IPS DF 6.9 (cell line): ENCODE data around the gene ITPR1.

Experiments used
- DNase-seq: peaks from one replicate; pipeline ENCODE4 v3.0.0-alpha.2; 2013; ENCODE audit warnings: low read depth, low spot score
- H3K27ac ChIP-seq: one replicate; pipeline ENCODE4 v1.5.1; 2013; ENCODE audit warnings: low read length, control low read depth
- H3K27me3 ChIP-seq: 2 replicates; pipeline ENCODE4 v1.6.1; 2013; ENCODE audit warnings: mild to moderate bottlenecking, low read length; ENCODE audit not compliant: control insufficient read depth, insufficient read depth
- H3K36me3 ChIP-seq: 2 replicates; pipeline ENCODE4 v1.6.1; 2013; ENCODE audit warnings: low read length; ENCODE audit not compliant: control insufficient read depth, insufficient read depth
- H3K4me1 ChIP-seq: 2 replicates; pipeline ENCODE4 v1.6.1; 2013; ENCODE audit warnings: low read length; ENCODE audit not compliant: control insufficient read depth, insufficient read depth
- H3K4me3 ChIP-seq: 2 replicates; pipeline ENCODE4 v1.5.1; 2013; ENCODE audit warnings: mild to moderate bottlenecking, low read length
- H3K9me3 ChIP-seq: 2 replicates; pipeline ENCODE4 v1.6.1; 2013; ENCODE audit warnings: low read length, inconsistent platforms; ENCODE audit not compliant: control insufficient read depth, insufficient read depth
- WGBS: extraction: QIAGEN DNeasy Blood & Tissue Kit; methylation state at CpG from one replicate; pipeline ENCODE4 v1.1.7; 2013; ENCODE audit warnings: mixed read lengths, missing lambda C conversion rate; ENCODE audit not compliant: insufficient read length, insufficient coverage; 5-methylcytosine and 5-hydroxymethylcytosine counted together

Gene ITPR1

GRCh38 chr3:4776399-4776979 is 283.3 kb downstream of the ITPR1 start:
- no peak overlapping the region for H3K27ac ChIP-seq
- H3K4me1 ChIP-seq, result no peaks in the 10 kb centered on the region
- WGBS, result no CpG with 5 or more reads among the region's 4 CpGs
- DNase-seq, result no peak
- H3K36me3 ChIP-seq, result no peaks in the 10 kb centered on the region
- no peak overlapping the region for H3K4me3 ChIP-seq
- no peaks in the 10 kb centered on the region for H3K27me3 ChIP-seq
- H3K9me3 ChIP-seq, result no peaks in the 10 kb centered on the region

GRCh38 chr3:4776980-4777581 is 283.9 kb downstream of the ITPR1 start:
- no peak overlapping the region for H3K27ac ChIP-seq
- H3K4me1 ChIP-seq, result no peaks in the 10 kb centered on the region
- H3K36me3 ChIP-seq, result no peaks in the 10 kb centered on the region
- no CpG with 5 or more reads among the region's 5 CpGs for WGBS
- no peaks in the 10 kb centered on the region for H3K27me3 ChIP-seq
- no peak overlapping the region for H3K4me3 ChIP-seq
- no peaks in the 10 kb centered on the region for H3K9me3 ChIP-seq
- no peak for DNase-seq

DNA sequence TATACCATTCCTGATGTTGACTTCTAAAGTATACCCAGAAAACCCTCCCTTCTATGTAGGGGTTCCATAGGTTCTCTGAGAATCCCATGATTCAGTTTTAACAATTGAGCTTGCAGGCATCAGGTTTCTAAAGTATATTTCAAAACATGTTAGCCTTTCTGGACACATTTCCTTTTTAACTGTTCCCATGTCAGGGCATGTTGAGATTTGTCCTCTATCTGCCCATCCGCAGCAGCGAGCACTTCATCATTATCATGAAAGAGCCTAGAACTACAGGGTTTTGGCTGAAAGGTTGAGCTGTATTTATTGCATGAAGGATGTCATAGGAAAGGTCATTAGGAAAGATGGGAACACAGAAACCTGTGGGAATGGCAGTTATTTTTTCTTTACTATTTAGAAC is 285.0 kb downstream of the ITPR1 start:
- Histone ChIP-seq H3K4me3 (no peak overlapping the region), H3K36me3 (no peaks in the 10 kb centered on the region), H3K9me3 (no peaks in the 10 kb centered on the region), H3K27me3 (no peaks in the 10 kb centered on the region), H3K27ac (no peak overlapping the region), H3K4me1 (no peaks in the 10 kb centered on the region)
- WGBS, result no CpG with 5 or more reads among the region's 2 CpGs
- DNase-seq, result no peak

DNA sequence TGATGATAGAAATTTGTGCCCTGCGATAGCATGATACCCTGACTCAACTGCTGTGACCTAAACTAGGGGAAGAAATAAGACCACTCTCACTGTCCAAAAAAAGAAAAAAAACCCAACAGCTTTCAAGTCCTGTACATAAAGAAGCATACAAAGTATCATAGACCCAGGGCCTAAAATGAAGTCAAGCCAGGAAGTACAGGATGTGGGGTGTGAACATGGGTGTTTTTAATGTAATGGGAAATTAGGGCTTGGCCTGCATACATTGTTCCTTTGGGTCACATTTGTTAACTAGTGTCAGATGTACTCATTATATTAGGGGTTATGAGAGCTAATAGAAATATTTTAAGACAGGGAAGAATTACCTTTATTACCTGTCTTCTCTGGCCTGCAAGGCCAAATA is 285.6 kb downstream of the ITPR1 start:
- Histone ChIP-seq H3K4me1 (no peaks in the 10 kb centered on the region), H3K27me3 (no peaks in the 10 kb centered on the region), H3K9me3 (no peaks in the 10 kb centered on the region), H3K36me3 (no peaks in the 10 kb centered on the region), H3K27ac (no peak overlapping the region), H3K4me3 (no peak overlapping the region)
- no CpG with 5 or more reads among the region's 1 CpG for WGBS
- no peak for DNase-seq

DNA sequence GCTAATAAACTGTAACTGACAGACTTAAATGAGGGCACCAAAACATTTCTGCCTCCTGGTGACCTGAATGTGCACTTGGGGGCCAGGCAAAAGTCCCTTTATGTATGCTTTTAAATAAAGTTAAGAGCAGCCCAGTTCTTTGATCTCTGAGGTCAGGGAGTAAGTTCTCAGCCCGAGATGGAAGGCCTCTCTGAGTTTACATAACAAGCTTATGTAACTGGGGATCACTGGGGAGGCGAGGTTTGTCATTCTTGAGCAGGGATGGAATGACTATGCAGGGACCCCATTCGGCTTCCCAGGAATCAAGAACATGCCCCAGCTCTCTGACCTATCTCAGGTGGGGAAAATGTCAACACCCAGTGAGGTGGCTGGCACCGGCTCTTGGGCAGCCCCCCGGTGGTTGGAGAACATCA is 287.4 kb downstream of the ITPR1 start:
- Histone ChIP-seq H3K9me3 (no peaks in the 10 kb centered on the region), H3K36me3 (peaks cover 2% of the 10 kb centered on the region; the same call in 1 of the 2 replicates), H3K4me3 (no peak overlapping the region), H3K4me1 (no peaks in the 10 kb centered on the region), H3K27me3 (no peaks in the 10 kb centered on the region), H3K27ac (no peak overlapping the region)
- no CpG with 5 or more reads among the region's 5 CpGs for WGBS
- DNase-seq, result no peak

GRCh38 chr3:4782095-4782494 is 288.9 kb downstream of the ITPR1 start:
- Histone ChIP-seq H3K4me3 (no peak overlapping the region), H3K9me3 (no peaks in the 10 kb centered on the region), H3K27ac (no peak overlapping the region), H3K36me3 (peaks cover 2% of the 10 kb centered on the region; the same call in 1 of the 2 replicates), H3K27me3 (no peaks in the 10 kb centered on the region), H3K4me1 (no peaks in the 10 kb centered on the region)
- WGBS, result no CpG with 5 or more reads among the region's 3 CpGs
- no peak for DNase-seq

- H3K4me3 ChIP-seq, result no peak overlapping the region
- H3K9me3 ChIP-seq, result no peaks in the 10 kb centered on the region
- peaks cover 2% of the 10 kb centered on the region; the same call in 1 of the 2 replicates for H3K36me3 ChIP-seq
- no CpG with 5 or more reads among the region's 1 CpG for WGBS
- H3K27me3 ChIP-seq, result no peaks in the 10 kb centered on the region
- H3K27ac ChIP-seq, result no peak overlapping the region
- H3K4me1 ChIP-seq, result no peaks in the 10 kb centered on the region
- DNase-seq, result no peak
Observed at GRCh38 chr3:4785551-4785950, 292.4 kb downstream of the ITPR1 start.

GRCh38 chr3:4786431-4786830 is 293.3 kb downstream of the ITPR1 start:
- no peak for DNase-seq
- no peaks in the 10 kb centered on the region for H3K9me3 ChIP-seq
- no CpG with 5 or more reads among the region's 3 CpGs for WGBS
- H3K36me3 ChIP-seq, result peaks cover 2% of the 10 kb centered on the region; the same call in 1 of the 2 replicates
- no peak overlapping the region for H3K27ac ChIP-seq
- no peaks in the 10 kb centered on the region for H3K4me1 ChIP-seq
- no peaks in the 10 kb centered on the region for H3K27me3 ChIP-seq
- no peak overlapping the region for H3K4me3 ChIP-seq

DNA sequence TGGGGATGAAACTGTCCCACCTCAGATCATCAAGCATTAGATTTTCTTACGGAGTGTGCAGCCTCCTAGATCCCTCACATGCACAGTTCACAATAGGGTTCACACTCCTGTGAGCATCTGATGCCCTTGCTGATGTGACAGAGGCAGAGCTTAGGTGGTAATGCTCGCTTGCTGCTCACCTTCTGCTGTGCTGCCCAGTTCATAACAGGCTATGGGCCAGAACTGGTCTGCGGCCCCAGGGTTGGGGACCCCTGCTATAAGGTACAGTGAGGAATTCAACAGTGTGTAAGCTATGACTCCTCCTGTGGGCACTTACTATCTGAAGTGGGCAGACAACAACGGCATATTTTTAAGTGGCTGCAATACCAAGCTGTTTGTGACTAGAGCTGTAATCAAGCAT is 298.2 kb downstream of the ITPR1 start:
- Histone ChIP-seq H3K4me3 (no peak overlapping the region), H3K4me1 (no peaks in the 10 kb centered on the region), H3K36me3 (no peaks in the 10 kb centered on the region), H3K27ac (no peak overlapping the region), H3K27me3 (no peaks in the 10 kb centered on the region), H3K9me3 (no peaks in the 10 kb centered on the region)
- DNase-seq, result no peak
- WGBS, result no CpG with 5 or more reads among the region's 4 CpGs

GRCh38 chr3:4793311-4793710 is 300.2 kb downstream of the ITPR1 start:
- no CpG with 5 or more reads among the region's 5 CpGs for WGBS
- no peak for DNase-seq
- H3K36me3 ChIP-seq, result no peaks in the 10 kb centered on the region
- no peaks in the 10 kb centered on the region for H3K27me3 ChIP-seq
- H3K4me3 ChIP-seq, result no peak overlapping the region
- H3K4me1 ChIP-seq, result no peaks in the 10 kb centered on the region
- no peak overlapping the region for H3K27ac ChIP-seq
- no peaks in the 10 kb centered on the region; the same call in 1 of the 2 replicates for H3K9me3 ChIP-seq

- Histone ChIP-seq H3K4me3 (no peak overlapping the region), H3K9me3 (no peaks in the 10 kb centered on the region; the same call in 1 of the 2 replicates), H3K27me3 (no peaks in the 10 kb centered on the region), H3K36me3 (no peaks in the 10 kb centered on the region), H3K27ac (no peak overlapping the region), H3K4me1 (no peaks in the 10 kb centered on the region)
- no peak for DNase-seq
- WGBS, result no CpG with 5 or more reads among the region's 7 CpGs
Observed at GRCh38 chr3:4794331-4794730, 301.2 kb downstream of the ITPR1 start.
